Uterus (tissue), 4 donors: ENCODE results near the gene RBM3. TPM values are rescaled to one million over a fixed set of nuclear protein-coding genes. Genes with fewer than 3 reads are reported as not detected.

ENCODE experiments used
- DNase-seq, 2 donors: peaks; one replicate each; pipeline ENCODE4 v3.0.0-alpha.2; 2019 to 2020
- H3K27ac ChIP-seq, 2 donors: fragments of 200-600 bp; sonication (generic); 1 replicate in 1 of 2; 2 replicates in 1 of 2; pipeline ENCODE4 v1.5.1; 2016 to 2018
- H3K27me3 ChIP-seq, 2 donors: fragments of 200-600 bp; sonication (generic); one replicate each; pipeline ENCODE4 v1.5.1; 2018 to 2019; ENCODE audit warnings: control low read depth in 1 of 2
- H3K36me3 ChIP-seq, 2 donors: fragments of 200-600 bp; sonication (generic); one replicate each; pipeline ENCODE4 v1.5.1; 2019; ENCODE audit warnings: control low read depth in 1 of 2
- H3K4me1 ChIP-seq, 2 donors: fragments of 200-600 bp; sonication (generic); one replicate each; pipeline ENCODE4 v1.5.1; 2018 to 2019; ENCODE audit warnings: control low read depth in 1 of 2
- H3K4me3 ChIP-seq, 2 donors: fragments of 200-600 bp; sonication (generic); 1 replicate in 1 of 2; 2 replicates in 1 of 2; pipeline ENCODE4 v1.5.1; 2018 to 2019; ENCODE audit warnings: mild to moderate bottlenecking in 1 of 2
- H3K9me3 ChIP-seq, 2 donors: fragments of 200-600 bp; sonication (generic); one replicate each; pipeline ENCODE4 v1.5.1; 2019; ENCODE audit warnings: control low read depth in 1 of 2
- POLR2A ChIP-seq, 2 donors: fragments of 450-650 bp; IDR thresholded peaks; one replicate each; pipeline ENCODE4 v1.6.1; 2016; ENCODE audit warnings: antibody characterized with exemption in 2 of 2, mild to moderate bottlenecking in 1 of 2, moderate library complexity in 1 of 2
- intact Hi-C: fragments of 100-400 bp; cut with DNase I; formaldehyde crosslinking; loops from one replicate; pipeline ENCODE4 v1.15.1; 2023; ENCODE audit warnings: low total_unique reads
- total RNA-seq, 4 donors: library from RNA; depleted of rRNA in 3 of 4; stranded (reverse); fragments of >200 nt in 3 of 4; gene quantifications; one replicate each; pipeline versions ENCODE4 v1.1.0 to v1.2.4, GENCODE V29; 2014 to 2023
- TF ChIP-seq, protein P1 (sequence below), 4 experiments: fragments of 200-600 bp in 2 of 4; fragments of 450-650 bp in 2 of 4; sonication (generic) in 2 of 4; IDR thresholded peaks; one replicate each; pipeline ENCODE4 v1.5.1; 2016 to 2019; ENCODE audit warnings: antibody characterized with exemption in 4 of 4, mild to moderate bottlenecking in 2 of 4, moderate library complexity in 1 of 4
- donor health status: DM: yes; HTN: yes; CAD: no.

The RBM3 gene
- total RNA-seq, 4 donors from 2014 or later = 52.3 to 239 (median 205) TPM

DNA sequence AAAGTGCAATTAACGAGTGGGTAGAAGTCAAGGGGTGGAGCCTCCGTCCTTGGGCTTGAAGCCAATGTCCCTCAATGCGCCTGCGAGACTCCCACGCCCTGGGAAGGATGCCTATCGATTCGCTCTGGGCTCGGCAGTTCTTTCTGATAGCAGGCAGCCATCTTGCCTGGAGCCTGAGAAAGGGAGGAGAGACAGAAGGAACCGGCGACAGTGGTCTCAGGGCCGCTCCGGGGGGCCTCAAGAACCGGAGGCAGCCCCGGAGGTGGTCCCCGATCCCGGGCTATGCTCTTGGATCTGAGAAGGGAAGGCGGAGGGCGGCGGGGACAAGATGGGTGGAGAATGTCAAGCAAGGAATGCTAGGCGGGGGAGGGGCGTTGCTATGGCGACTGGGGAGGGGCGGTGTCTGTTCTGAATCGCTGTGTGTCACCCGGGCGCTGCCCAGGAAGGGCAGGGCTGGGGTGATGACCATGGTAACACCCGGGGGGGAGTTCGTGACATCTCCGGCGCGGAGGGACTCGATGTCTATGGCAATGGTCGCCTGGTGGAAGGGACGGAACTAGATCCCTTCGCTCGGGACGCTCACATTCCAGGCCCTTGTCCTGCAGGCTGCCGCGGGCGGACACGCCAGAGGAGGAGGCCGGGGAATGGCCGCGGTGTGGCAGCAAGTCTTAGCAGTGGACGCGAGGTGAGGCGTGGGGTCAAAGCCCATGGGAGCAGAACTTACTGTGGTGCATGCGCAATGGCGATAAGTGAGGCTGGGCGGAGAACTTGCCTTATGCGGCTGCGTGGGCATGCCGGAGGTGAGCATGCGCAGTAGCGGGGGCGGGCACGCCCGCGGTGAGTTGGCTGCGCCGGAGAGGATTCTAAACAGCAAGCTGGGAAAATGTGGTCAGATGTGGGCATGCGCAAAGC lies 23.3 kb downstream of the RBM3 start, which contains the start of gene WDR13:
Gene WDR13, plus strand, starts transcription at position 140 of the 912 bp plus-strand sequence. Its CDS starts 505 bp downstream, at position 645.
- peak within 1 kb of the TSS; percentile 57 to 63 for H3K4me3 ChIP-seq
- H3K36me3 ChIP-seq = no peaks in the 10 kb centered on the region
- no peaks in the 10 kb centered on the region for H3K4me1 ChIP-seq
- H3K9me3 ChIP-seq = no peaks in the 10 kb centered on the region
- peak within 1 kb of the TSS; percentile 96 to 99 for H3K27ac ChIP-seq
- H3K27me3 ChIP-seq = no peaks in the 10 kb centered on the region
- TF ChIP-seq, protein P1, sequence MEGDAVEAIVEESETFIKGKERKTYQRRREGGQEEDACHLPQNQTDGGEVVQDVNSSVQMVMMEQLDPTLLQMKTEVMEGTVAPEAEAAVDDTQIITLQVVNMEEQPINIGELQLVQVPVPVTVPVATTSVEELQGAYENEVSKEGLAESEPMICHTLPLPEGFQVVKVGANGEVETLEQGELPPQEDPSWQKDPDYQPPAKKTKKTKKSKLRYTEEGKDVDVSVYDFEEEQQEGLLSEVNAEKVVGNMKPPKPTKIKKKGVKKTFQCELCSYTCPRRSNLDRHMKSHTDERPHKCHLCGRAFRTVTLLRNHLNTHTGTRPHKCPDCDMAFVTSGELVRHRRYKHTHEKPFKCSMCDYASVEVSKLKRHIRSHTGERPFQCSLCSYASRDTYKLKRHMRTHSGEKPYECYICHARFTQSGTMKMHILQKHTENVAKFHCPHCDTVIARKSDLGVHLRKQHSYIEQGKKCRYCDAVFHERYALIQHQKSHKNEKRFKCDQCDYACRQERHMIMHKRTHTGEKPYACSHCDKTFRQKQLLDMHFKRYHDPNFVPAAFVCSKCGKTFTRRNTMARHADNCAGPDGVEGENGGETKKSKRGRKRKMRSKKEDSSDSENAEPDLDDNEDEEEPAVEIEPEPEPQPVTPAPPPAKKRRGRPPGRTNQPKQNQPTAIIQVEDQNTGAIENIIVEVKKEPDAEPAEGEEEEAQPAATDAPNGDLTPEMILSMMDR (IDR thresholded peaks at IDR 0.05) = peak in 1 of 4 experiments; percentile 8
- TF ChIP-seq POLR2A (IDR thresholded peaks at IDR 0.05) = peak; percentile 48 to 62
- intact Hi-C loops = no loop called here
- DNase-seq = peak; percentile 93

DNA sequence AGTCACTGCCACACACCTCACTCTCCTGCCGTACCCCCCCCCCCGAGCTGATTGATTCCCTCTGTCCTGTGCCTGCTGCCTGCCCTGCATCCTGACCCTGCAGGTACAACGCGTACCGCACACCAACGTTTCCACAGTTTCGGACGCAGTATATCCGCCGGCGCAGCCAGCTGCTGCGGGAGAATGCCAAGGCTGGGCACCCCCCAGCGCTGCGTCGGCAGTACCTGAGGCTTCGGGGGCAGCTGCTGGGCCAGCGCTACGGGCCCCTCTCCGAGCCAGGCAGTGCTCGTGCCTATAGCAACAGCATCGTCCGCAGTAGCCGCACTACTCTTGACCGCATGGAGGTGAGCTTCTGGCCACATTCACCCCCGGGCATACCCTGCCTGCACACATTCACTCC lies 24.3 kb downstream of the RBM3 start:
- intact Hi-C loops = no loop called here

DNA sequence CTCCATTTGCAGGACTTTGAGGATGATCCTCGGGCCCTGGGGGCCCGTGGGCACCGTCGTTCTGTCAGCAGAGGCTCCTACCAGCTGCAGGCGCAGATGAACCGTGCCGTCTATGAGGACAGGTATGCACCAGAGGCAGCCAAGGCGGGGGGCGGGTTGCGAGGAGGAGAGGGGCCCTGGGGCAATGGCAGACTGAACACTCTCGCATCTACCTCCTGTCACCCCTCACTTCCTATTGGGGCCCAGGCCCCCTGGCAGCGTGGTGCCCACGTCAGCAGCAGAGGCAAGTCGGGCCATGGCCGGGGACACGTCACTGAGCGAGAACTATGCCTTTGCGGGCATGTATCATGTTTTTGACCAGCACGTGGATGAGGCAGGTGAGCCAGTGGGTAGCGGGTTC lies 25.1 kb downstream of the RBM3 start:
- TF ChIP-seq, protein P1 (IDR thresholded peaks at IDR 0.05) = no peak
- TF ChIP-seq POLR2A (IDR thresholded peaks at IDR 0.05) = no peak
- intact Hi-C loops = no loop called here
- no peak for DNase-seq
- Histone ChIP-seq H3K36me3 (no peaks in the 10 kb centered on the region), H3K4me3 (no peak overlapping the region), H3K27ac (no peak overlapping the region), H3K9me3 (no peaks in the 10 kb centered on the region), H3K27me3 (no peaks in the 10 kb centered on the region), H3K4me1 (no peaks in the 10 kb centered on the region)

More for the DNA sequence above, 24.3 kb downstream of the RBM3 start:
- Histone ChIP-seq H3K4me1 (no peaks in the 10 kb centered on the region), H3K27ac (peak overlapping the region; percentile 96 to 99), H3K9me3 (no peaks in the 10 kb centered on the region), H3K36me3 (no peaks in the 10 kb centered on the region), H3K4me3 (peak overlapping the region in 1 of 2 donors; percentile 63), H3K27me3 (no peaks in the 10 kb centered on the region)
- no peak for DNase-seq
- TF ChIP-seq POLR2A (IDR thresholded peaks at IDR 0.05) = no peak
- TF ChIP-seq, protein P1 (IDR thresholded peaks at IDR 0.05) = no peak

DNA sequence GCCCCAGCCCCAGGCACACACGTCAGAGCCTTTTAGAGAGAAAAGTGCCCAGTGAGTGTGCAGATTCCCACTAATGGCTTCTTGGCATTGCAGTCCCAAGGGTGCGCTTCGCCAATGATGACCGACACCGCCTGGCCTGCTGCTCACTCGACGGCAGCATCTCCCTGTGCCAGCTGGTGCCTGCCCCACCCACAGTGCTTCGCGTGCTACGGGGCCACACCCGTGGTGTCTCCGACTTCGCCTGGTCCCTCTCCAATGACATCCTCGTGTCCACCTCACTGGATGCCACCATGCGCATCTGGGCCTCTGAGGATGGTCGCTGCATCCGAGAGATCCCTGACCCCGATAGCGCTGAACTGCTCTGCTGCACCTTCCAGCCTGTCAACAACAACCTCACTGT lies 25.9 kb downstream of the RBM3 start:
- TF ChIP-seq, protein P1 (IDR thresholded peaks at IDR 0.05) = no peak
- TF ChIP-seq POLR2A (IDR thresholded peaks at IDR 0.05) = no peak
- H3K27ac ChIP-seq = no peak overlapping the region
- H3K4me1 ChIP-seq = no peaks in the 10 kb centered on the region
- no peak for DNase-seq
- no peaks in the 10 kb centered on the region for H3K36me3 ChIP-seq
- no peaks in the 10 kb centered on the region for H3K27me3 ChIP-seq
- intact Hi-C loops = no loop called here
- H3K9me3 ChIP-seq = no peaks in the 10 kb centered on the region
- H3K4me3 ChIP-seq = no peak overlapping the region

DNA sequence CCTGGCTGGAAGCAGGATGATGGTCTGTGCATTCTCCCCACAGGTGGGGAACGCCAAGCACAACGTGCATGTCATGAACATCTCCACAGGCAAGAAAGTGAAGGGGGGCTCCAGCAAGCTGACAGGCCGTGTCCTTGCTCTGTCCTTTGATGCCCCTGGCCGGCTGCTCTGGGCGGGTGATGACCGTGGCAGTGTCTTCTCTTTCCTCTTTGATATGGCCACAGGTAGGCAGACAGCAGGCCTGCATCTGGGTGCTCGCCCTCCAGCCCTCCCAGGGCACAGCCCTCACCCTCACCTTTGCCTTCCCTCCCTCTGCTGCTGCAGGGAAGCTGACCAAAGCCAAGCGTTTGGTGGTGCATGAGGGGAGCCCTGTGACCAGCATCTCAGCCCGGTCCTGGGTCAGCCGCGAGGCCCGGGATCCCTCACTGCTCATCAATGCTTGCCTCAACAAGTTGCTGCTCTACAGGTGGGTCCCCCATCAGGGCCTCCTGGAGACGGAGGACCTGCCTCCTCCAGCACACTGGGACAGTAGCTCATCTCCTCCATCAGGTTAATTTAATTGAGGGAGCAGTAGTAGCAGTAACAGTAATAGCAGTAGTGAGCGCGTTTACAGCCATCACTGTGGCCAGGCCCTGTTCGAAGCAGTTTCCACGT lies 27.6 kb downstream of the RBM3 start:
- H3K27ac ChIP-seq = no peak overlapping the region
- no peaks in the 10 kb centered on the region for H3K27me3 ChIP-seq
- intact Hi-C loops = no loop called here
- no peaks in the 10 kb centered on the region for H3K36me3 ChIP-seq
- H3K4me1 ChIP-seq = no peaks in the 10 kb centered on the region
- H3K4me3 ChIP-seq = no peak overlapping the region
- H3K9me3 ChIP-seq = no peaks in the 10 kb centered on the region
- TF ChIP-seq POLR2A (IDR thresholded peaks at IDR 0.05) = no peak
- TF ChIP-seq, protein P1 (IDR thresholded peaks at IDR 0.05) = no peak
- DNase-seq = no peak
